Measurements from ENCODE around the gene RHBDF2. TPM values are rescaled to one million over a fixed set of nuclear protein-coding genes. Genes with fewer than 3 reads are reported as not detected.

Gene RHBDF2
- total RNA-seq, 1 donor from 2014 or later = 11.8 TPM

GRCh38 chr17:76539631-76540271 lies 38.5 kb upstream of the RHBDF2 start, which contains the start of gene PRCD:
Gene PRCD (plus strand): TSS chr17:76540044. CDS start chr17:76540142, 98 bp downstream.
- H3K9me3 Mint-ChIP-seq (ENCODE audit: low read depth) = no peaks in the 10 kb centered on the region
- no peak for DNase-seq (ENCODE audit: low spot score, unreplicated experiment)
- H3K27me3 Mint-ChIP-seq = peaks cover 75% of the 10 kb centered on the region
- H3K4me1 Mint-ChIP-seq (ENCODE audit: low read depth) = peaks cover 10% of the 10 kb centered on the region
- no peaks in the 10 kb centered on the region for H3K36me3 Mint-ChIP-seq (ENCODE audit: insufficient read depth)
- peak; percentile 18 for TF ChIP-seq CTCF (IDR thresholded peaks at IDR 0.05; ENCODE audit: unreplicated experiment)
- peak within 1 kb of the TSS; percentile 48 for H3K27ac Mint-ChIP-seq
- H3K4me3 Mint-ChIP-seq (ENCODE audit: low read depth) = peak within 1 kb of the TSS; percentile 72

- Mint-ChIP-seq H3K27me3 (peaks cover 77% of the 10 kb centered on the region), H3K9me3 (ENCODE audit: low read depth) (no peaks in the 10 kb centered on the region), H3K4me1 (ENCODE audit: low read depth) (peaks cover 10% of the 10 kb centered on the region), H3K4me3 (ENCODE audit: low read depth) (peak overlapping the region; percentile 67), H3K36me3 (ENCODE audit: insufficient read depth) (no peaks in the 10 kb centered on the region), H3K27ac (no peak overlapping the region)
- TF ChIP-seq CTCF (IDR thresholded peaks at IDR 0.05; ENCODE audit: unreplicated experiment) = no peak
- DNase-seq (ENCODE audit: low spot score, unreplicated experiment) = no peak
Observed at GRCh38 chr17:76538941-76539570, 37.8 kb upstream of the RHBDF2 start.

DNA sequence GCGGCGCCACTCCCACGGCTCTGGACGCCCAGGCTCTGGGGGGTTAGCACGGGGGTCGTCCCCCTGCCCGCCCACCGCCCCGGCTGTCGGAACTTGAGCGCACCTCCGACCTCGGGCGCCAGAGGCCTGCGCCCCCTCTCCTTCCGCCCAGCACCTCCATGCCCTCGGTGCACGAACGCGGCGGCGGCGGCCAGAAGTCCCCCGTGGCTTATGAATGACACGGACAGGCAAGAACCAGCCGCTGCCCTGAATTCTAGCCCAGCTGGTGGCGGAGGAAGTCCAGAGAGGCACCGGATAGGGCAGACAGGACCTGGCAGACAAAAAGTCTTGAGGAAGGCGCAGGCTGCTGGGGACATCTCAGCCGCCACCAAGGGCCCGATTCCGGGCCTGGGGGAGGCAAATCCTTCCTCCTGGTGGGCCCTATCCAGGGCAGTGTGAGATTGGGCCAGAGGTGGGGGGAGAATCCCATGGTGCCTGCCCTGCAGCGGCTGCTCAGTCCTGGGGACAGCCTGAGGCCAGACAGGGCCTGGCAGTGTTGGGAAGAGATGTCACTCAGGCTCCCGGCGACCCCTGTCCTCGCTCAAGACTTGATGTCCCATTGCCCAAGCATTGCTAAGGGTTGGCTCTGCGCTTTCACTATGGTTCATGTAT lies 37.2 kb upstream of the RHBDF2 start:
- Mint-ChIP-seq H3K9me3 (ENCODE audit: low read depth) (no peaks in the 10 kb centered on the region), H3K36me3 (ENCODE audit: insufficient read depth) (no peaks in the 10 kb centered on the region), H3K27ac (no peak overlapping the region), H3K4me1 (ENCODE audit: low read depth) (peaks cover 6% of the 10 kb centered on the region), H3K27me3 (peaks cover 70% of the 10 kb centered on the region), H3K4me3 (ENCODE audit: low read depth) (peak overlapping the region; percentile 55)
- DNase-seq (ENCODE audit: low spot score, unreplicated experiment) = no peak
- no peak for TF ChIP-seq CTCF (IDR thresholded peaks at IDR 0.05; ENCODE audit: unreplicated experiment)

GRCh38 chr17:76537578-76538280 lies 36.5 kb upstream of the RHBDF2 start, which contains the start of gene CYGB:
Gene CYGB (minus strand): TSS chr17:76537709. CDS start chr17:76537542, 167 bp downstream.
- no peaks in the 10 kb centered on the region for H3K36me3 Mint-ChIP-seq (ENCODE audit: insufficient read depth)
- no peak for TF ChIP-seq CTCF (IDR thresholded peaks at IDR 0.05; ENCODE audit: unreplicated experiment)

DNA sequence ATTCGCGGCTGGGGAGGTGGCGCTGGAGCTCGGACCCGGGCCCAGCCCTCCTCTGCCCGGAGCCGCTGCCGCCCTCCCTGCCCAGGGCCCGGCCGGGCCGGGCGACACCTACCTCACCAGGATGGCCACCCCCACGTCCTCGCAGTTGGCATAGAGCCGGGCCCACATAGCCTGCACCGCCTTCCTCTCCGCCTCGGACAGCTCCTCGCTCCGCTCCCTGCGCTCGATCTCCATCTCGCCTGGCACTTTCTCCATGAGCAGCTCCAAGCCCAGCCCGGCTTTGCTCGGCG lies 36.0 kb upstream of the RHBDF2 start:
- no peak overlapping the region for H3K4me3 Mint-ChIP-seq (ENCODE audit: low read depth)
- H3K9me3 Mint-ChIP-seq (ENCODE audit: low read depth) = no peaks in the 10 kb centered on the region
- no peak overlapping the region for H3K27ac Mint-ChIP-seq
- DNase-seq (ENCODE audit: low spot score, unreplicated experiment) = no peak
- peaks cover 11% of the 10 kb centered on the region for H3K4me1 Mint-ChIP-seq (ENCODE audit: low read depth)
- TF ChIP-seq CTCF (IDR thresholded peaks at IDR 0.05; ENCODE audit: unreplicated experiment) = no peak
- H3K36me3 Mint-ChIP-seq (ENCODE audit: insufficient read depth) = no peaks in the 10 kb centered on the region
- peaks cover 65% of the 10 kb centered on the region for H3K27me3 Mint-ChIP-seq

More at GRCh38 chr17:76537578-76538280, 36.5 kb upstream of the RHBDF2 start, which contains the start of gene CYGB:
- Mint-ChIP-seq H3K9me3 (ENCODE audit: low read depth) (no peaks in the 10 kb centered on the region), H3K27me3 (peaks cover 68% of the 10 kb centered on the region), H3K4me1 (ENCODE audit: low read depth) (peaks cover 11% of the 10 kb centered on the region), H3K27ac (no peak within 1 kb of the TSS), H3K4me3 (ENCODE audit: low read depth) (peak within 1 kb of the TSS; percentile 29)
- DNase-seq (ENCODE audit: low spot score, unreplicated experiment) = no peak
